Memory B cell (primary cell): ENCODE data around the gene KCNJ16.
A peak's percentile ranks its signal among the peaks of the same experiment; 100 is the strongest.

Experiments
- ATAC-seq: fragments of 150-1000 bp; cut with Tn5 transposase; 2 replicates; pipeline ENCODE4 v1.10.0; 2021; ENCODE audit warnings: low read depth, mild to moderate bottlenecking, moderate library complexity
- DNase-seq, 2 donors: peaks; one replicate each; pipeline ENCODE4 v3.0.0; 2022; ENCODE audit warnings: low spot score in 2 of 2
- H3K27ac Mint-ChIP-seq: one replicate; pipeline ENCODE4 v1.8.0; 2022; ENCODE audit warnings: mild to moderate bottlenecking, moderate library complexity, mixed read lengths
- H3K27me3 Mint-ChIP-seq: one replicate; pipeline ENCODE4 v1.8.0; 2022; ENCODE audit warnings: mixed read lengths
- H3K36me3 Mint-ChIP-seq: one replicate; pipeline ENCODE4 v1.8.0; 2022; ENCODE audit warnings: mild to moderate bottlenecking, mixed read lengths
- H3K4me1 Mint-ChIP-seq: one replicate; pipeline ENCODE4 v1.8.0; 2022; ENCODE audit warnings: mixed read lengths
- H3K4me3 Mint-ChIP-seq: one replicate; pipeline ENCODE4 v1.8.0; 2022; ENCODE audit warnings: mild to moderate bottlenecking, moderate library complexity, mixed read lengths
- H3K9me3 Mint-ChIP-seq: one replicate; pipeline ENCODE4 v1.8.0; 2022; ENCODE audit warnings: mixed read lengths

The KCNJ16 gene

DNA sequence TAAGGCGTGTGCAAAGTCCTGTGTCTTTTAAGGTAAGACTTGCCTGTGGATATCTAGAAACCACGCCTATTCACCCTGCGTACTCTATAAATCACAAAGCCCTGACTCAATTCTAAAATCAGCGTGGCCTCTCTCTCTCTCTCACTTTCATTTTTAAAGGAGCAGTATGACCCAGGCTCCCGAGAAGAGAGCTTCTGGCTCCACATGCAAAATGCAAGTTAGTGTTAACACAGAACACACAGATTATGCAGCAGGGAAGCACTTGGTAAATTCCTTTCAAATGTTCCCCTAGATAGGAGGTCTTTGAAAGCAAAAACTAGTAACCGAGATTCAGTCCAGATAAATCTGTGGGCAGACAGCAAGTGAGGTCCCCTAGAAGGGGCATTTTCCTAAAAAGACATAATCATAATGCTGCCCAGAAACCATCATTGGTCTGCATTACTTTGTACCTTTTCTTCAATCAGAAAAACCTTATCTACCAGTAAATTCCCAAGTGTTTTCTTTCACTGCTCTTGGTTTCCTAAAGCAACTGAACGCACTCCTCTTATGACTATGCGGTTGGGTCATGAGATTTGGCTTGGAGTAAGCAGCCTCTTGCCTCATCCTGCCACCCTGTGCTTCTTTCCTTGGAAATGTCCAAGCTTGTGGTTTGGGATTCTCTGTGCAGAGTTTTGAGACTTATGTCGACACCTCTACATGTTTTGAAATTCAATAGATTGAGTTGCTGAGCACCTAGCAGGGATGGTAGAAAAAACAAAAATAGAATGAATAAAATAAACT lies 62.6 kb downstream of the KCNJ16 start:
- H3K4me3 Mint-ChIP-seq: peak overlapping the region; percentile 80
- peak; percentile 67 for ATAC-seq
- no peaks in the 10 kb centered on the region for H3K9me3 Mint-ChIP-seq
- DNase-seq: no peak
- peak overlapping the region; percentile 86 for H3K27ac Mint-ChIP-seq
- H3K27me3 Mint-ChIP-seq: peaks cover 1% of the 10 kb centered on the region
- H3K4me1 Mint-ChIP-seq: peaks cover 12% of the 10 kb centered on the region
- H3K36me3 Mint-ChIP-seq: no peaks in the 10 kb centered on the region

DNA sequence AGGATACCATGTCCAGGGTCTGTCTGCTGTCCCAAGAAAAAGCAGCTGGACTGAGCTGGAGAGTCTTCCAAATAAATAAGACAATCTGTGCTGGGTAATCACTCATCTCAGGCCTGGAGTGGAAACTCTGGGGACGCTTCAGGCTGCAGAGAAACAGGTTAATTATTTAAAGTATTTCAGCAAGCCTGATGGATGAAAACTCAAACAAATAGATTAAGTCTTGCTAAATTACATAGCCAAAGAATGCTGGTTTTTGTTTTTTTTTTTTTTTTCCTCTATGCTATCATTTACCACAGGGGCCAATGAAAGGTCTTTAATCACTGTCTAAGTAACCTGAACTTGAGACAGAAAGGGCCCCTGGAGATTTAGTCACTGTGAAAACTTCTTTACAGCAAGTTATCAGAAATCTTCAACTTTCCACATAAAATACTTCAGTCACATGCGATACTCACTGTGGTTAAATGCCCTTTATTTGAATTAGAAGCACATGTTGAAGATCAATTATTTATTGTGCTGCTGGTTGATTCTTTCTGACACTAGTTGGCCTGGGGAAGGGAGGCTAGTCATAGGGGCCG lies 63.4 kb downstream of the KCNJ16 start:
- Mint-ChIP-seq H3K27ac (no peak overlapping the region), H3K27me3 (peaks cover 1% of the 10 kb centered on the region), H3K9me3 (no peaks in the 10 kb centered on the region), H3K4me3 (no peak overlapping the region), H3K4me1 (peaks cover 12% of the 10 kb centered on the region), H3K36me3 (no peaks in the 10 kb centered on the region)
- DNase-seq: no peak
- no peak for ATAC-seq

DNA sequence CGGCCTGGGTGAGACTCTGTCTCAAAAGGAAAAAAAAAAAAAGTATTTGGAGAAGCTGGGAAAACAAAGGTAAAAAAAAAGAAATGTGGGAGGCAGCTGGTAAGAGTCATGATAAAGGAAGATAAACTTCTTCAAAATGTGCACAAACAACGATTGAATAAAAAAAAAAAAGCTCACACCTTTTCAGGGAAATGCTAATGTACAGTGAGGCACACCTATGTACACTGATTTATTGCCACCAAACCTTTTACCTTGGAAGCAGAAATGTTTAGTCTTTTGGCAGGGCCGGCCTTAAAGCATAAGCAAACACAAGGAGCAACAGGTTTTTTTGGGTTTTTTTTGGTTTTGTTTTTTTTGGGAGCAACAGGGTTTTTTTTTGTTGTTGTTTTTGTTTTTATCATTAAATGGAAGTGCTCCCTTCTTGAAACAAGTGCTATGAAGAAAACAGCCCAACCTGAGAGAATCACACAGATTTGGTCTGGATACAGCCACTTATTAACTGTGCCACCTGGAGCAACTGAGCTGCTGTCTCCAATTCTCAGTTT lies 64.5 kb downstream of the KCNJ16 start:
- no peak overlapping the region for H3K27ac Mint-ChIP-seq
- peaks cover 1% of the 10 kb centered on the region for H3K27me3 Mint-ChIP-seq
- H3K4me3 Mint-ChIP-seq: no peak overlapping the region
- peaks cover 12% of the 10 kb centered on the region for H3K4me1 Mint-ChIP-seq
- no peaks in the 10 kb centered on the region for H3K36me3 Mint-ChIP-seq
- no peaks in the 10 kb centered on the region for H3K9me3 Mint-ChIP-seq
- no peak for DNase-seq
- no peak for ATAC-seq

DNA sequence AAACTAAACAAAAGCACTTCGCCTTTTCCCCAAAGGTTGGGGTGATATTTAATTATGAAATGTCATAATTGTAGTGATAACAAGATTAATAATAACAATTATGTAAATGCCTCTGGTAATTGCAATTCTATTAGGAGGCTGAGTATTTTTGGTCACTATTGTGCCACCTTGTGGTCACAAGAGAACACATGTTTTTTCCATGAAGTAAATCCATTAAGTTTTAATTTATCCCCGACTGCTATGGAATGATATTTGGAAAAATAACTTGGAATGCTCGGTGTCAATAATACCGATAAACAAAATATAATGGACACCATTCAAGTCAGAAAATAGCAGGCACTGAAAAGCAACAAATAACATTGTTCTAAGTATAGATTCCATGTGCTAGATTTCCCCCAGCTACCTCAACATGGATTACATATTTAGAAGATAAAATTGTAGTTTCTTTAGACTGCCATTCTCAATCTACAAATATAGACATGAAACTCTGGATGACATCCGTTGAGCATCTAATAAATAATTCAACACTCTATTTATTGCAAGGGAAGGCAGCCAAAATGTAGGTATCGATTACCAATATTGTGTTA lies 69.3 kb downstream of the KCNJ16 start:
- Mint-ChIP-seq H3K27ac (no peak overlapping the region), H3K27me3 (peaks cover 8% of the 10 kb centered on the region), H3K4me3 (no peak overlapping the region), H3K36me3 (no peaks in the 10 kb centered on the region), H3K4me1 (no peaks in the 10 kb centered on the region), H3K9me3 (no peaks in the 10 kb centered on the region)
- no peak for ATAC-seq
- DNase-seq: no peak

DNA sequence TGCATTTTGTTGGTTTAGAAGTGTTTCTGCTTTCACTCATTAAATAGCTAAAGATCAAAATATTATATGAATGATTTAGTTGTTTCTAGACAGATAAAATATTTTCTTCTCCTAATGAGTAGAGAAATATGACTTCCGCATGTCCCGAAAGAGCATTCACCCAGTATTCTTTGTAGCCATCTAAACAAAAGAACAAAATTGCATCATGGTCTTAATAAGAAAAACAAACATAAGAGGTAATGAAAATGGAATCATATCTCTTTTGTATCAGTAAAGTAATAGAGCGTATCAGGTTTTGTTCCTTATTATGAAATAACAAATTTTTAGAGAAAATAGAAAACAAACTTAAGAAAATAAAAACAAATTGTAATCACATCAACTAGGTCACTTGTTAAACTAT lies 78.2 kb downstream of the KCNJ16 start:
- H3K9me3 Mint-ChIP-seq: no peaks in the 10 kb centered on the region
- ATAC-seq: no peak
- H3K27ac Mint-ChIP-seq: no peak overlapping the region
- no peak overlapping the region for H3K4me3 Mint-ChIP-seq
- H3K27me3 Mint-ChIP-seq: peaks cover 3% of the 10 kb centered on the region
- no peak for DNase-seq
- H3K36me3 Mint-ChIP-seq: no peaks in the 10 kb centered on the region
- H3K4me1 Mint-ChIP-seq: no peaks in the 10 kb centered on the region

DNA sequence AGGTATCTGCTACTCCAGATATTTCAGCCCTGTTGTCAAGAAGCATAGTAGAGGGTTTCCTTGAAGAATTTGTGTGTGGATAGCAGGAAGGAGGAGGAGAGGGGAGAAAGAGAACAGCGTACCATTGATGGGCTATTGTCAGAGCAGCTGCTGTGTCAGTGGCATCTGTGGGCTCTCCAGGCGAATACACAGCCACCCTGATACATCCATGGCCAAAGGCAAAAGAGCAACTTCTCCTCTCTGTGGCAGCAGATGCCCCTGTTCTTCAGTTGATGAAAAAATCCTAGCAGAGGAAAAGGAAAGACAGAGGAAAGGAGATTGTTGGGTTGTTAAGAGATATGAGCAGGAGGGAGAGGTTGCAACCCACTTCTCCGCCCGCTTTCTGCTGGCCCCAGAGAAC lies 82.1 kb downstream of the KCNJ16 start:
- no peak for DNase-seq
- no peak for ATAC-seq
- Mint-ChIP-seq H3K4me3 (no peak overlapping the region), H3K27ac (no peak overlapping the region), H3K36me3 (no peaks in the 10 kb centered on the region), H3K9me3 (no peaks in the 10 kb centered on the region), H3K27me3 (no peaks in the 10 kb centered on the region), H3K4me1 (no peaks in the 10 kb centered on the region)

DNA sequence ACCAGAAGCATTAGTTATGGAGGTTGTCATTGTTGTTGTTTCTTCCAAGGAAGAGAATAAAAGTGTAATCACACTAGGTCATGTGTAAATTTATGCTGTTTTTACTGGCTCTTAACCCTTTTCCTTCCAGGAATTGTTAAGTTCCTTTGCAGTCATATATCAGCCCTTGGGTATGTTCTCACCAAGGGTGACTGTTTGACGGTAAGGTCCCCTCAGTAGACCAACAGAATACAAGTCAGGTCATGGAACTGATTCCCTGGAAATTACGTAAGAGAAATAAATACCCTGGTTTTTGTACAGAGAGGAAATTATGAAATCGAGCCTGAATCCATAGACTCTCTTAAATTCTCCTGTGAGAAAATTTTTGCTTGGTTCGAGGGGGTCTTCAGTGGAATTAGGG lies 83.2 kb downstream of the KCNJ16 start:
- ATAC-seq: no peak
- H3K27me3 Mint-ChIP-seq: no peaks in the 10 kb centered on the region
- no peaks in the 10 kb centered on the region for H3K4me1 Mint-ChIP-seq
- H3K9me3 Mint-ChIP-seq: no peaks in the 10 kb centered on the region
- no peak for DNase-seq
- no peaks in the 10 kb centered on the region for H3K36me3 Mint-ChIP-seq
- no peak overlapping the region for H3K4me3 Mint-ChIP-seq
- no peak overlapping the region for H3K27ac Mint-ChIP-seq

DNA sequence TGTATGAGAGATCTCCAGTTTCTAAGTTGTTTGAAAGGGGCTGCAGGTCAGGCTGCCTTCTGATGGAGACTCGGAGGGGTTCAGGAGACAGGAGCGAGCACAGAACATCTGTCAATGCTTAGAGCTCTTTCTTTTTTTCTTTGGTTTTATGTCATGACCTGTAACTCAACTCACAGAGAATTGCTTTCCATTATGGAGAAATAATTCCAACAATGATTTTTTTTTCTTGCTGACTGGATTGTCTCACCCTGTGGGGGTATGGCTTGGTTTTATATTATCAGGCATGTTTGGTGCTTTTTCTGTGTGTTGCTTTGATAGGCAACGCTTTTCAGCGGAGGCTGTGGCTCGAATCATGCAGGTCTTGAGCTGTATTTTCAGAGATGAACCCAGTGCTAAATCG lies 83.6 kb downstream of the KCNJ16 start:
- no peak overlapping the region for H3K27ac Mint-ChIP-seq
- DNase-seq (no peak), ATAC-seq (no peak)
- no peaks in the 10 kb centered on the region for H3K9me3 Mint-ChIP-seq
- H3K27me3 Mint-ChIP-seq: no peaks in the 10 kb centered on the region
- no peaks in the 10 kb centered on the region for H3K36me3 Mint-ChIP-seq
- no peak overlapping the region for H3K4me3 Mint-ChIP-seq
- H3K4me1 Mint-ChIP-seq: no peaks in the 10 kb centered on the region

DNA sequence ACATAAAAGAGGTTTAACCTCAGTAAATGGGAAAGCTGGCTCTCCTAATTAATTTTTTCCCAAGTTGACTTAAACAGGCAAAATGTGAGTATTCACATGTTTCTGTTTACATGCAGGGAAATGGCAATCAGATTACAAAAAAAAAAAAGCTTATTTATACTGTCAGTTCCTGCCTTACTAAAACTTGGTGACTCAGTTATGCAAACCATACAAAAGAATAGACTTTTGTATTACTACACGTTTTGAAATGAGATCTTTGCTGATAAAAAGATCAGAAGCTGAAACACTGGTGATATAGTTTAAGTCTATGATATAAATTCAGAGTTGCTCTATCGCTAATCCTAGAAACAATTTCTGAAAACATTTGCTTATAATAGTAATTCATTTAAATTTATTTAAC lies 85.0 kb downstream of the KCNJ16 start:
- ATAC-seq (no peak), DNase-seq (no peak)
- H3K36me3 Mint-ChIP-seq: no peaks in the 10 kb centered on the region
- no peak overlapping the region for H3K27ac Mint-ChIP-seq
- H3K9me3 Mint-ChIP-seq: peaks cover 2% of the 10 kb centered on the region
- H3K4me1 Mint-ChIP-seq: no peaks in the 10 kb centered on the region
- H3K4me3 Mint-ChIP-seq: no peak overlapping the region
- peaks cover 3% of the 10 kb centered on the region for H3K27me3 Mint-ChIP-seq

DNA sequence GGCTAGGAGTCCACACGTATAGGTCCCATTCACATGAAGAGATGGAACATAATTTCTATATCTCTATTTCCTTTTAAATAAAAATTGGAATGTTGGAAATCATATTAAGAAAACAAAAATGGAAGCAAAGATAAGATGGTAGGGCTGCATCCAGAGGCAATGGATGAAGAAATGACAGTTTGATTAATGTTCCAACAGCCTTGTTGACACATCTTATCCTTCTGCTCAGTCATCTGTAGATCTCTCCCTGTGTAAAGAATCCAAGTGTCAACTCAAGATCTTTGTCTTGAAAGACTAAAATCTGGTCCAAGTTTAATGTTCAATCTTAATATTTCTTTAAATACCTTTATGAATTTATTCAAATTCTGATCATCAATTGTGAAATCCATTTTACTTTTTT lies 86.5 kb downstream of the KCNJ16 start:
- H3K36me3 Mint-ChIP-seq: no peaks in the 10 kb centered on the region
- DNase-seq (no peak), ATAC-seq (no peak)
- H3K4me3 Mint-ChIP-seq: no peak overlapping the region
- peaks cover 3% of the 10 kb centered on the region for H3K9me3 Mint-ChIP-seq
- H3K4me1 Mint-ChIP-seq: no peaks in the 10 kb centered on the region
- no peak overlapping the region for H3K27ac Mint-ChIP-seq
- H3K27me3 Mint-ChIP-seq: peaks cover 6% of the 10 kb centered on the region

DNA sequence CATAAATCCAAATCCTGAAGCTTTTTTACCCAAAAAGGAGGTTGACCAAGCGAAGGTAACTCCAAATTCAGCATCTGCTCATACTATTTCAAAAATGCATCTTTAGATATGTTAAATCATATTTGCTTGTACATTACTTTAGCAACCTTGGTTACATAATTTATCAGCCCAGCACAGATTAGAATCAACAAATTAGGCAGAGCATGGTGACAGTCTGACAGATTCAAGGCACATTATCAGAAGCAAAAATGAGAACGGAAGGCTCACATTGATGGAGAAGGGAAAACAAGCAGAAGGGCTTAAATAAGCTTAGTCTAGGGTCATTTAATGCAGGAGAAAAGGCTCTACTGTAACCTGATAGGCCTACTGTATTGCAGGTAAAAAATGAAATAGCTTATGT lies 90.4 kb downstream of the KCNJ16 start:
- Mint-ChIP-seq H3K27me3 (peaks cover 18% of the 10 kb centered on the region), H3K4me3 (no peak overlapping the region), H3K36me3 (no peaks in the 10 kb centered on the region), H3K9me3 (peaks cover 4% of the 10 kb centered on the region), H3K4me1 (peaks cover 11% of the 10 kb centered on the region), H3K27ac (no peak overlapping the region)
- no peak for DNase-seq
- ATAC-seq: no peak

DNA sequence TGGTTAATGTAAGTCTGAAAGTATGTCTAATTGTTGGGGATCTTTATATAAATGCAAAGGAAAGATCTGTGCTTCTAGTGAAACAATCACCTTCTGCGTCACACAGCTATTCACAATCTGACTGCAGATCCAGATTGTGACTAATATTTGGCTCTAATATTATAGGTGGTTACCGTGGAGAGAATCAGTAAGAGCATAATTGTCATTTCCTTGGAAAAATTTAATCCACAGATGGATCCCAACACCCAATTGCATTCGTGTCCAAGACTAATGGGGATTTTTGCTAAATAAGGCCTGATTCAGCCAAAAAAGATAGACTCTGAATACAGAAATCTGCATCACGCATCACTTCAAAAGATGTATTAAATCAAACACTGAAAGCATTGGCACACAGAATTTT lies 91.6 kb downstream of the KCNJ16 start:
- no peak for DNase-seq
- Mint-ChIP-seq H3K36me3 (no peaks in the 10 kb centered on the region), H3K4me1 (peaks cover 11% of the 10 kb centered on the region), H3K4me3 (no peak overlapping the region), H3K27ac (no peak overlapping the region), H3K27me3 (peaks cover 21% of the 10 kb centered on the region), H3K9me3 (peaks cover 4% of the 10 kb centered on the region)
- no peak for ATAC-seq

DNA sequence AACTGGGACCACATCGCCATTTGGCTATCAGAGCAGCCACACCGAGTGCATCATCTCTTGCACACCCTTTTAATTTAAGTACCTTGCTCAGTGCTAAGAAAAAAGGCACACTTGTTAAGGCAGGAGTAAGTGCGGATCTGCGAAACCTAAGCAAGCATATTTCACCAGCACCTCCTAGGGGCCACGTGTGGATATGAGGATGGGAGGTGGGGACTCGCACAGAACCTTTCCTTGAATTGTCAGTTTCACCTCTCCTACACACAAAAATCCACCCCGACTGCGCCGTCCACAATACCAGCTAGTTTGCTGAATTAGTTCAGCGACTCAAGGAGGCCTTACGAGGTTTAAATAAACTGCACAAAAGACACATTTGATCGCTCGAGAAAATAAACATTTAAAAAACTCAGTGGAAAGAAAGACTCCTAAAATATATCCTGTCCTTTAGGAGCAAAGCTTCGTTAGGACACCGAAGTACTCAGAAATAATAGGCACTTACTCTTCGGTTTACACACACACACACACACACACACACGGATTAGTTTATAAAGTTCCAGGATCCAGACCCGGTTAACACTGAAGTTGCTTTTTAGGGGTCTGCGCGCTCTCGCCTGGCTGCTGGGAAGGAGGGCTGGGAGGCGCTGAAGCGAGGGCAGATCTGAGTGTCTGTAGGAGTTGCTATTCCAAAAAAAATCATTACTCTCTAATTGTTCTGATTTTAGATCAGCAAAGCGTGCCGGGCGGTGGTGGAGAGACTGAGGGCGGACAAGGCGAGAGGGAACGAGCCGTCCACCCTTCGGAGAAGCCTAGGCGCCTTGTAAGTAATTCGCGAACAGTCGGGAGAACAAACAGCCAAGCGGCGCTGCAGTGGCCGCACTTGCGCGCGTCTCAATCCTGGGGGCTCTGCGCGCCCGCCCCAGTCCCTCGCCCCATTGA lies 93.3 kb downstream of the KCNJ16 start:
- peak in 1 of 2 donors; percentile 10 for DNase-seq
- Mint-ChIP-seq H3K36me3 (no peaks in the 10 kb centered on the region), H3K4me1 (peaks cover 11% of the 10 kb centered on the region), H3K4me3 (peak overlapping the region; percentile 68), H3K9me3 (peaks cover 4% of the 10 kb centered on the region), H3K27ac (no peak overlapping the region), H3K27me3 (peaks cover 22% of the 10 kb centered on the region)
- ATAC-seq: no peak
